Right lobe of liver (tissue), 4 donors: ENCODE data around the gene METTL1.

ENCODE experiments used
- CTCF ChIP-seq, 4 donors: fragments of 200-600 bp in 3 of 4; fragments of 450-650 bp in 1 of 4; IDR thresholded peaks; one replicate each; pipeline versions ENCODE4 v1.5.1 to v1.8.0; 2016 to 2022; ENCODE audit warnings: antibody characterized with exemption in 4 of 4, mild to moderate bottlenecking in 2 of 4
- POLR2A ChIP-seq: fragments of 450-650 bp; IDR thresholded peaks from one replicate; pipeline ENCODE4 v1.6.1; 2017; ENCODE audit warnings: antibody characterized with exemption, mild to moderate bottlenecking
- donor health status: DM: no; HTN: no; CAD: no.
- donor health status: DM: no; HTN: no; CAD: no.
- donor health status: DM: no; HTN: yes; CAD: no.

- TF ChIP-seq CTCF (IDR thresholded peaks at IDR 0.05) (no peak), POLR2A (no peak)
Observed at GRCh38 chr12:57749061-57749460, 22.8 kb downstream of the METTL1 start.
